Activated naive CD4-positive, alpha-beta T cell treated with anti-CD3 and anti-CD28 coated beads, Interleukin-2, amount 10 ng/mL, durations not matched to agents 7 days and 5 days (primary cell): ENCODE data around the gene ACD.

Experiments
- CTCF ChIA-PET: fragments of 350-600 bp; sonication (Branson Sonifier 250); formaldehyde crosslinking; loops from one replicate; lab custom pipeline; 2021; ENCODE audit warnings: antibody characterized with exemption; lab: Charles Lee
- DNase-seq: peaks from one replicate; pipeline ENCODE4 v3.0.0-alpha.2; 2020
- H3K27ac Mint-ChIP-seq: one replicate; pipeline ENCODE4 v1.8.0; 2021; ENCODE audit warnings: mild to moderate bottlenecking, moderate library complexity, mixed read lengths
- H3K27me3 Mint-ChIP-seq: one replicate; pipeline ENCODE4 v1.8.0; 2021; ENCODE audit warnings: mild to moderate bottlenecking, mixed read lengths
- H3K36me3 Mint-ChIP-seq: one replicate; pipeline ENCODE4 v1.8.0; 2021; ENCODE audit warnings: mixed read lengths
- H3K4me1 Mint-ChIP-seq: one replicate; pipeline ENCODE4 v1.8.0; 2021; ENCODE audit warnings: mixed read lengths
- H3K4me3 Mint-ChIP-seq: one replicate; pipeline ENCODE4 v1.8.0; 2021; ENCODE audit warnings: mild to moderate bottlenecking, moderate library complexity, mixed read lengths
- H3K9me3 Mint-ChIP-seq: one replicate; pipeline ENCODE4 v1.8.0; 2021; ENCODE audit warnings: mixed read lengths

Gene ACD

DNA sequence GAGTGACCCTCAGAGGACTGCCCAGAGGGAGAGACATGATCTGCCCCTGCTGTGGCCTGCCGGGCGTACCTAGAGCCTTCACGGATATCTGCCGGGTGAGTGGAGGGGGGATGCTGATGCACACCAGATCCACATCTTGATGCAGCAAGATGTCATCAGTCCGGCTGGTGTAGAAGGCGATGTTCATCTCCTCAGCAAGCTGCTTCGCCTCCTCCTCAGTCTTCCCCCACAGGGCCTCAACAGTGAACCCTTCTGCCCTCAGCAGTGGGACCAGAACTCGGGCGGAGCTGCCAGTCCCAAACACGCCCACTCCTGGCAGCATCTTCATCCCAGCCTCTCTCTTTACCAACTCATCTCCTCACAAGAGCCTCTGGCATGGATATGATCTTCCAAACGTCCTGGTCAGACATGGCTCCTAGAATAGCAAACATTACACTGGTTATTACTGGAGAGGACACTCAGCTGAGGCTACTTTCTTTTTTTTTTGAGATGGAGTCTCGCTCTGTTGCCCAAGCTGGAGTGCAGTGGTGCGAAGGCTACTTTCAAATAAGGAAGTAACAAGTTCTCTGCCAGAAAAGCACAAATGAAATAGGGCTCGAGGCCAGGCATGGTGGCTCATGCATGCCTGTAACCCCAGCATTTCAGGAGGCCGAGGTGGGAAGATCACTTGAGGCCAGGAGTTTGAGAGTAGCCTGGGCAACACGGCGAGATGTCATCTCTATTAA is 25.5 kb upstream of the ACD start:
- no peak for DNase-seq
- H3K36me3 Mint-ChIP-seq, result peaks cover 16% of the 10 kb centered on the region
- H3K27ac Mint-ChIP-seq, result peak overlapping the region; percentile 87
- CTCF ChIA-PET, result interaction anchor here (1.0 kb wide), 1 partner anchor 13 kb away, joined by 3 read pairs; no protein-coding TSS in a partner anchor
- H3K4me1 Mint-ChIP-seq, result peaks cover 20% of the 10 kb centered on the region
- no peaks in the 10 kb centered on the region for H3K27me3 Mint-ChIP-seq
- no peaks in the 10 kb centered on the region for H3K9me3 Mint-ChIP-seq
- H3K4me3 Mint-ChIP-seq, result no peak overlapping the region

DNA sequence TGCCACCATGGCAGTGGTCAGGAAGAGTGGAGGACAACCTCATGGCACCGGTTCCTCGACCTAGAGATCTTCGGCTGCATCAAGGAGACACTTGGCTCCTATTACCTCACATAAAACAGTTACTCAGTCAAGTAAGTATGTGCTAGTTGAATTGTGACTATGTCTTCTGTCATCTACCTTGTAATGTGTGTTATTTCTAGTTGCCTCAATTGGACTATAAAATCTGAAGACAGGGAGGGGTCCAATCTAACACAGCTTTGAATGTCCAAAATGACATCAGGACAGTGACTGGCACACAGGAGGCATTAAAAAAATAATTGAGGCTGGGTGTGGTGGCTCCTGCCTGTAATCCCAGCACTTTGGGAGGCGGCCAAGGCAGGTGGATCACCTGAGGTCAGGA is 23.7 kb upstream of the ACD start:
- CTCF ChIA-PET, result interaction anchor here (1.0 kb wide), 1 partner anchor 13 kb away, joined by 3 read pairs; no protein-coding TSS in a partner anchor
- Mint-ChIP-seq H3K4me3 (no peak overlapping the region), H3K9me3 (no peaks in the 10 kb centered on the region), H3K27ac (peak overlapping the region; percentile 47), H3K27me3 (no peaks in the 10 kb centered on the region), H3K4me1 (peaks cover 20% of the 10 kb centered on the region), H3K36me3 (peaks cover 16% of the 10 kb centered on the region)
- no peak for DNase-seq

DNA sequence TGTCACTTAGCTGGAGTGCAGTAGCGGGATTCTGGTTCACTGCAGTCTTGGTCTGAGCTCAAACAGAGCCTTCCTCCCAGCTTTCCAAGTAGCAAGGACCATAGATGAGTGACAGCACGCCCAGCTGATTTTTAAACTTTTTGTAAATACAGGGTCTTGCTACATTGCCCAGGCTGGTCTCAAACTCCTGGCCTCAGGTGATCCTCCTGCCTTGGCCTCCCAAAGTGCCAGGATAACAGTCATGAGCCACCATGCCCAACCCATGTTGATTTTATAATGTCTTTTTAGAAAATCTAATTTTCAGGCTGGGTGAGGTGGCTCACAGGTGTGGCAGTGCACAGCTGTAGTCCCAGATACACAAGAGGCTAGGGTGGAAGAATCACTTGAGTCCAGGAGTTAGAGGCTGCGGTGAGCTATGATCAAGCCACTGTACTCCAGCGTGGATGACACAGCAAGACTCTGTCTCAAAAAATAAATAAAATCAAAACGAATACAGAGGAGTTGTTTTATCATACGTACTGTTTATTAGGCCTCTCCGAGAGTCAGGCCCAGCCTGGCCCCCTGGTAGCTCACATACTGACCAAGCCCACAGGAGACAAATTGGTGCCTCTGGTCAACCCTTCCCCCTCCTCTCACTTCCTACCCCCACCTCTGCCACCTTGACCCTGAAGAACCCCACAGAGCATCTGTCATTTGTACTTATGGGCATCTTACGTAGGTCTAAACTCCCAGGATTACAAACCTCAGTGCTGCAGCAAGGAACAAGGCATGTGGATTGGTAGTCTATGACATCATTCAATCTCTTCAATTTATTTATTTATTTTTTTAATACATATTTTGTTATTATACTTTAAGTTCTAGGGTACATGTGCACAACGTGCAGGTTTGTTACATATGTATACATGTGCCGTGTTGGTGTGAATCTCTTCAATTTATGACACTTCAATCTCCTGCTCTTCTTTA is 20.2 kb upstream of the ACD start:
- no peak overlapping the region for H3K4me3 Mint-ChIP-seq
- H3K36me3 Mint-ChIP-seq, result peaks cover 16% of the 10 kb centered on the region
- CTCF ChIA-PET, result interaction anchor here (0.9 to 1.3 kb wide), 3 partner anchors 12 to 203 kb away, joined by 3 to 4 read pairs (median 4); no protein-coding TSS in a partner anchor
- no peaks in the 10 kb centered on the region for H3K9me3 Mint-ChIP-seq
- DNase-seq, result no peak
- H3K27ac Mint-ChIP-seq, result peak overlapping the region; percentile 54
- H3K4me1 Mint-ChIP-seq, result peaks cover 10% of the 10 kb centered on the region
- H3K27me3 Mint-ChIP-seq, result no peaks in the 10 kb centered on the region

DNA sequence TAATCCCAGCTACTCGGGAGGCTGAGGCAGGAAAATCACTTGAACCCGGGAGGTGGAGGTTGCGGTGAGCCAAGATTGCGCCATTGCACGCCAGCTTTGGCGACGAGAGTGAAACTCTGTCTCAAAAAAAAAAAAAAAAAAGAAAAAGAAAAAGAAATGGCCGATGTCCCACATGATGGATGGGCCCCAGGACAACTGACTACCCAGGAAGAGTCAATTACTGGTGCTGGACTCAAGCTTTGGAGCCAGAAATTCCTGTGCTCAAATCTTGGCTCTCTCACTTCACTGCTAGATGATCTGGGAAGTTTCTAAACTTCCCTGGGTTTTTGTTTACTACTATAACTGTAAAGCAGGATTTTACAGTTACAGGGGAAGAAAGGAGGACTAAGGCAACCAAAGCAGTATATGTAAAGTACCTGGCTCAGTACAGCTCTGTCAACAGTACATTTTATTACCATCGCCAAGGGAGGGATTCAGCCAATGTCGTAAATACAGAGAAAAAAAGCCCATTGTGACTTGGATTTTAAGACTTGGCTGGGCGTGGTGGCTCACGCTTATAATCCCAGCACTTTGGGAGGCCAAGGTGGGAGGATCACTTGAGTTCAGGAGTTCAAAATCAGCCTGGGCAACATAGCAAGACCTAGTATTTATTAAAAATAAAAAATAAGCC is 18.4 kb upstream of the ACD start:
- no peaks in the 10 kb centered on the region for H3K4me1 Mint-ChIP-seq
- peaks cover 9% of the 10 kb centered on the region for H3K36me3 Mint-ChIP-seq
- CTCF ChIA-PET, result no interaction called here
- no peaks in the 10 kb centered on the region for H3K9me3 Mint-ChIP-seq
- H3K27ac Mint-ChIP-seq, result no peak overlapping the region
- H3K27me3 Mint-ChIP-seq, result no peaks in the 10 kb centered on the region
- no peak for DNase-seq
- H3K4me3 Mint-ChIP-seq, result no peak overlapping the region

DNA sequence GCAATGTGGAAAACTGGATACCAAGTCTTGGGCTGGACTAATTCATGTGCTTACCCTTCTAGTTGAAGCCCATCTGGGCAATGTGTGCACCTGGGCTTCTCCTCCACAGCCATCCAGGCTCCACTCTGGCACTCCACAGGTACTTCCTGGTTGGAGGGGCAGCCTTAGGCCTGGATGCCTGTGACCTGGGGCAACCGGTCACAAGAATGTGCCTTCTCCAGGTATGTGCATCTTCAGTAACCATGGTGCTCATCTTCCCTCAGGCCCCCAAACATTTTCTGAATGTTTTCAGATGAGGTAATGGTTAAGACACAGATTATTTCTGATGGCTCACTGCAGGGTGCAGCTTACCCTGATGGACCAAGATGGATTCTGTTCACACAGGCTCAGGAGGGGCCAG is 17.7 kb upstream of the ACD start:
- Mint-ChIP-seq H3K27ac (no peak overlapping the region), H3K36me3 (peaks cover 7% of the 10 kb centered on the region), H3K4me1 (no peaks in the 10 kb centered on the region), H3K9me3 (no peaks in the 10 kb centered on the region), H3K4me3 (no peak overlapping the region), H3K27me3 (no peaks in the 10 kb centered on the region)
- DNase-seq, result no peak
- CTCF ChIA-PET, result no interaction called here

DNA sequence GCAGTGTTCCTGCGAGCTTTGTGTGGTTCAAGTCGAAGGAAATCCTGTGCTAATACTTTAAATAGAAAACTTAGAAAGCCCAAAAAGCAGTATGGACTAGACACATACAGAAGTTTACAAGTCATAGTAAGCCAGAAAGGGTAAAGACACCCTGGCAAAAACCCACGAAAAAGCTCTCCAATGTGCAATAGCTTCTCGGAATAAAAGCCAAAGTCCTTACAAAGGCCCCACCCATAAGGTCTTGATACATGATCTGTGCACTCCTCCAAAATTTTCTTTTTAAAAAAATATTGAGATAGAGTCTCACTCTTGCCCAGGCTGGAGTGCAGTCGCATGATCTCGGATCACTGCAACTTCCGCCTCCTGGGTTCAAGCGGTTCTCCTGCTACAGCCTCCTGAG is 16.9 kb upstream of the ACD start:
- H3K27ac Mint-ChIP-seq, result no peak overlapping the region
- no peaks in the 10 kb centered on the region for H3K9me3 Mint-ChIP-seq
- CTCF ChIA-PET, result interaction anchor here (0.7 to 1.3 kb wide), 3 partner anchors 9 to 140 kb away, joined by 3 to 6 read pairs (median 5); no protein-coding TSS in a partner anchor
- H3K27me3 Mint-ChIP-seq, result no peaks in the 10 kb centered on the region
- no peak overlapping the region for H3K4me3 Mint-ChIP-seq
- no peak for DNase-seq
- peaks cover 5% of the 10 kb centered on the region for H3K36me3 Mint-ChIP-seq
- peaks cover 4% of the 10 kb centered on the region for H3K4me1 Mint-ChIP-seq

DNA sequence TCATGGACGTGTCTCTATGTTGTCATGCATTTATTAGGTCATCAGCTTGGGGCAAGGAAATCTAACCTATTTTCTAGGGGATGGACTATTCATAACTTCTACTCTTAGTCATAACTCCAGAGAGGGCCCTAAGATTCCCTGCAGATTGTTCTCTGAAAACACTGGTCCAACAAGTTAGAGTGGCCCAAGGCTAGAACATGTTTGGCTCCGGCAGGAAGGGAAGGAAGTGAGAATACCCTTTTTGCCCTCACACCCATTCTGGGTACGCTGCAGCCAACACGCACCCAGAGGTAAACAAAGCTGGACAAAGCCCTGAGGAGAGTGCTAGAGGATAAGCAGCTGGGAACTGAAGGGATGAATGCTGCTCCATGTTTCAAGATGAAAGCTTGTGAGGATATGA is 16.5 kb upstream of the ACD start:
- peaks cover 5% of the 10 kb centered on the region for H3K36me3 Mint-ChIP-seq
- no peak overlapping the region for H3K27ac Mint-ChIP-seq
- no peak for DNase-seq
- H3K27me3 Mint-ChIP-seq, result no peaks in the 10 kb centered on the region
- no peak overlapping the region for H3K4me3 Mint-ChIP-seq
- CTCF ChIA-PET, result interaction anchor here (0.7 to 1.3 kb wide), 3 partner anchors 8 to 140 kb away, joined by 3 to 6 read pairs (median 5); no protein-coding TSS in a partner anchor
- peaks cover 4% of the 10 kb centered on the region for H3K4me1 Mint-ChIP-seq
- no peaks in the 10 kb centered on the region for H3K9me3 Mint-ChIP-seq

DNA sequence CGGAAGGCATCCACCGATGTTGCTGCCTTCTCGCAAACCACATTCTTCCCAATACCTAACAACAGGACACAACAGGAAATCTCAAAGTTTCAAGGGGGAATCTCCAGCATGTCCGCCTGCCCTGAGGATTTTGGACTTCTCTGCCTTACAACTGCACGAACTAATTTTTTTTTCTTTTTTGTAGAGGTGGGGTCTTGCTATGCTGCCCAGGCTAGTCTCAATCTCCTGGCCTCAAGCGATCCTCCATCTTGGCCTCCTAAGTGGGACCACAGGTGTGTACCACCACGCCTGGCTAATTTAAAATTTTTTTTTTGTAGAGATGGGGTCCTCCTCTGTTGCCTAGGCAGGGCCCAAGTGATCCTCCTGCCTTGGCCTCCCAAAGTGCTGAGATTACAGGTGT is 15.9 kb upstream of the ACD start:
- no peak overlapping the region for H3K4me3 Mint-ChIP-seq
- H3K27ac Mint-ChIP-seq, result no peak overlapping the region
- H3K4me1 Mint-ChIP-seq, result peaks cover 4% of the 10 kb centered on the region
- peaks cover 5% of the 10 kb centered on the region for H3K36me3 Mint-ChIP-seq
- no peak for DNase-seq
- H3K27me3 Mint-ChIP-seq, result no peaks in the 10 kb centered on the region
- CTCF ChIA-PET, result interaction anchor here (0.6 to 1.3 kb wide), 3 partner anchors 8 to 141 kb away, joined by 3 to 6 read pairs (median 5); no protein-coding TSS in a partner anchor
- no peaks in the 10 kb centered on the region for H3K9me3 Mint-ChIP-seq

DNA sequence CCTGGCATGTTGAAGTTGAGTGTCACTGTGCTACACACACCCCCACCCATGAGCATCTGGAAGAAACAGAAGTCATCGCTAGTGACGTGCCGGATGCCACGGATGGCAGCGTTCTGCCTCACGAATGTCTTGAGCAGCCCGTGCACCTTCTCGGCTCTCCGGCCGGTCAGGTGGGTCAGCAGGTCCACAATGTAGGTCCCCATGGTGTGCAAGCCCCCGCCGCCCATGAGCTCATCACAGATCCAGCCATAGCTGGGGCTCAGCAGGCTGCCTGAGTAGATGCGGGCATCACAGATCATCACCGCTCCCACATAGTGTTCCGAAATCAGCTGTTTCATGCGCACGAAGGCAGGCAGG is 15.5 kb upstream of the ACD start:
- Mint-ChIP-seq H3K27me3 (no peaks in the 10 kb centered on the region), H3K27ac (no peak overlapping the region), H3K4me1 (peaks cover 4% of the 10 kb centered on the region), H3K36me3 (peaks cover 5% of the 10 kb centered on the region), H3K9me3 (no peaks in the 10 kb centered on the region), H3K4me3 (no peak overlapping the region)
- no peak for DNase-seq
- CTCF ChIA-PET, result interaction anchor here (0.6 kb wide), 1 partner anchor 141 kb away, joined by 3 read pairs; no protein-coding TSS in a partner anchor

DNA sequence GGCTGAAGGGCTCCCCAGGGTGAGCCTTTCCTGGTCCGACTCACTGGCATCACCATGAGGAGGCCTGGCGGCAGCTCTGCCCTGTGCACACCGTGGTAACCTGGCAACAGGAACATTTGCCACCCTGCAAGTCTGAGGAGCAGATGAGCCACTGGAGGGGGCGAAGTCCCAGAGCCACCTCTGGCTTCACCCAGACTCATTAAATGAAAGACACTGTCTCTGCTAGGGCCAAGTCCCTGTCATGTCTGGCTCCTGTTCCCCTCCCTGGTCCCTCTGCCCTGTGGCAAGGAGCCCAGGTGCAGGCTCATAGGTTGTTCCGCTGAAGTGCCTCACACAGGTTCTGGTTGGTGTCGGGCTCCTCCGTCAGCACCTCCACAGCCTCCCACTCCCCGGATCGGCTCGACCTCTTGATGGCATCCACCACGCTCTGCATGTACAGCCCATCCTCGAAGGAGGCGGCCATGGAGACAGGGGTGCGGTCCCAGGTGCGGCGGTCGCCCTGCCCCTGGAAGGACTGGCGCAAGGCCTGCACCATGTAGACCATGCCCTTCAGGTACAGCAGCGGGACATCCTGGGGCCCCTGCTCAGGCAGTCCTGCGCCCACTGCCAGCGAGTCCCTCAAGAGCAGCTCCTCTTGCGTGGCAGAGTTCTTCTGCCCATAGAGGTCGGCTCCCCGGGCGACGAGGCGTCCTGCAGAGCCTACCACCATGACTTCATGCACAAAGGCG is 15.0 kb upstream of the ACD start:
- Mint-ChIP-seq H3K36me3 (peaks cover 5% of the 10 kb centered on the region), H3K9me3 (no peaks in the 10 kb centered on the region), H3K27ac (no peak overlapping the region), H3K4me1 (peaks cover 4% of the 10 kb centered on the region), H3K4me3 (no peak overlapping the region), H3K27me3 (no peaks in the 10 kb centered on the region)
- no peak for DNase-seq
- CTCF ChIA-PET, result interaction anchor here (1.1 kb wide), 1 partner anchor 142 kb away, joined by 3 read pairs; no protein-coding TSS in a partner anchor

DNA sequence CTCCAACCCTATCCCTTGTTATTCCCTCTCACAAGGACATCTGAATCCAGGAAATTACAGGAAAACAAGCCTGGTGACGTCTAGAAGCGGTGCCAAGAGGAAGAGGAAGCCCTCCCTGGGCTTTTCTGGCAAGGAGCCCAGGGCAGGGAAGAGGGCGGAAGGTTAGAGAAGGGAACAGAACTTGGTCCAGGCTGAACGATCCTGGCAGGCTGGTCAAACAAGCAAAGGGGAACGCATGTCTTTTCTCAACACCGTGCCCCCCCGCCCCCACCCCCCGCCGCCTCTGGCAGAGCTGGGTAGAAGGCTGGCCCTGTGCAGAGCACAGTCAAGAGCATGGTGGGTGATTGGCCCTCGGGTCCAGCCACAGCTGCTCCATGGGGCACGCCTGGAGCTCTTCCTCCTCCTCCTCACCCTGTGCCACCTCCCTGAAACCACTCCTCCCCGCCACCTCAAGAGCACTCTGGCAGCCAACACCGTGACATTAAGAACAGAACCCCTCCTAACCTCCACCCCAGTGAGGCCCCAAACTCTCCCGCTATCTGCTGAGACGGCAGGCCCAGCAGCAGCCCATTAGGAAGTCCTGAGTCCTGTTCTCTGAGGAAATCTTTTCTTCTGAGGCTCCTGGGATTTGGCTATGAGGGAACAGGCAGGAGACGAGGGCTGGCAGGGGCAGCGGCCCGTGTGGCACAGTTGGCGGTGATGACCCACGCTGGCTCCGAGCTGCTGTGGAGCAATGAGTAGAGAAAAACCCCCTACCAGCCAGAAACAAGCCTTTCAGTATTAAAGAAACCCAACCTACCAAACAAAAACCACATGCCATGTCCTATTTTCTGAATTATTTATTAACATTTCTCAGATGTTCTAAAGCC is 13.9 kb upstream of the ACD start:
- no peak overlapping the region for H3K4me3 Mint-ChIP-seq
- H3K27ac Mint-ChIP-seq, result peak overlapping the region; percentile 72
- H3K36me3 Mint-ChIP-seq, result peaks cover 5% of the 10 kb centered on the region
- DNase-seq, result no peak
- H3K9me3 Mint-ChIP-seq, result no peaks in the 10 kb centered on the region
- H3K4me1 Mint-ChIP-seq, result peaks cover 6% of the 10 kb centered on the region
- no peaks in the 10 kb centered on the region for H3K27me3 Mint-ChIP-seq
- CTCF ChIA-PET, result interaction anchor here (0.5 to 2.0 kb wide), 8 partner anchors 129 to 367 kb away, joined by 3 to 17 read pairs (median 4); no protein-coding TSS in a partner anchor
